GM12878 (cell line): ENCODE results near the gene MGAT2. TPM values are rescaled to one million over a fixed set of nuclear protein-coding genes. Genes with fewer than 3 reads are reported as not detected.

Experiments used
- ASH2L ChIP-seq: fragments of 300-600, 200-600 bp; sonication (generic); IDR thresholded peaks from 2 replicates; pipeline ENCODE4 v1.6.1; 2017; ENCODE audit warnings: low read depth, mild to moderate bottlenecking, borderline replicate concordance
- ATF7 ChIP-seq: fragments of 450-650 bp; IDR thresholded peaks from 2 replicates; pipeline ENCODE4 v1.6.1; 2016; ENCODE audit warnings: low read depth, mild to moderate bottlenecking
- CHD2 ChIP-seq: IDR thresholded peaks from 2 replicates; pipeline ENCODE4 v1.6.1; 2011; ENCODE audit warnings: low read depth, low read length, improper control_type of control experiment, borderline replicate concordance
- CHD4 ChIP-seq: fragments of 200-600 bp; sonication (generic); IDR thresholded peaks from 2 replicates; pipeline ENCODE4 v1.6.1; 2016; ENCODE audit warnings: mild to moderate bottlenecking
- EED ChIP-seq: sonication (generic); IDR thresholded peaks from 2 replicates; pipeline ENCODE4 v1.6.1; 2016; ENCODE audit warnings: antibody characterized with exemption, low read depth
- FOXK2 ChIP-seq: fragments of 450-650 bp; IDR thresholded peaks from 2 replicates; pipeline ENCODE4 v1.6.1; 2017; ENCODE audit warnings: mild to moderate bottlenecking, moderate library complexity
- IRF4 ChIP-seq: IDR thresholded peaks from 2 replicates; pipeline ENCODE4 v1.6.1; 2011; ENCODE audit warnings: low read depth, low read length
- NR2C2 ChIP-seq: IDR thresholded peaks from 2 replicates; pipeline ENCODE4 v1.6.1; 2011; ENCODE audit warnings: borderline replicate concordance, low read depth; ENCODE audit not compliant: control insufficient read depth, insufficient read length
- POLR2AphosphoS2 ChIP-seq: IDR thresholded peaks from 2 replicates; pipeline ENCODE4 v1.6.1; 2011; ENCODE audit warnings: low read depth, mild to moderate bottlenecking, low read length, improper control_type of control experiment, moderate library complexity
- POU2F2 ChIP-seq: IDR thresholded peaks from 3 replicates; pipeline ENCODE4 v1.6.1; 2011; ENCODE audit warnings: low read depth, mild to moderate bottlenecking, low read length, borderline replicate concordance
- SIX5 ChIP-seq: IDR thresholded peaks from 2 replicates; pipeline ENCODE4 v1.6.1; 2011; ENCODE audit warnings: mild to moderate bottlenecking, low read depth, low read length, moderate library complexity; ENCODE audit not compliant: severe bottlenecking
- SRF ChIP-seq, 2 experiments: IDR thresholded peaks; 2 replicates each; pipeline ENCODE4 v1.6.1; 2011; ENCODE audit warnings: low read depth in 2 of 2, low read length in 2 of 2, mild to moderate bottlenecking in 1 of 2, moderate library complexity in 1 of 2
- SUPT20H ChIP-seq: IDR thresholded peaks from 2 replicates; pipeline ENCODE4 v1.6.1; 2011; ENCODE audit warnings: low read depth, mild to moderate bottlenecking, low read length, moderate library complexity, borderline replicate concordance; ENCODE audit not compliant: control insufficient read depth
- ZBTB40 ChIP-seq: fragments of 450-650 bp; IDR thresholded peaks from 2 replicates; pipeline ENCODE4 v1.6.1; 2016; ENCODE audit warnings: mild to moderate bottlenecking, moderate library complexity, borderline replicate concordance
- ZNF687 ChIP-seq: fragments of 450-650 bp; IDR thresholded peaks from 2 replicates; pipeline ENCODE4 v1.6.1; 2017; ENCODE audit warnings: mild to moderate bottlenecking, moderate library complexity
- polyA plus RNA-seq, 11 experiments: library from polyadenylated mRNA; depleted of rRNA in 4 of 11; unstranded in 6 of 11; stranded (reverse) in 5 of 11; fragments of >200 nt; fragmentation: Nextera tagmentation in 4 of 11; fragmentation: Illumina TruSeq in 1 of 11; extraction: Ambion mirVana in 4 of 11; extraction: Trizol in 1 of 11; gene quantifications; 1 replicate in 1 of 11; 2 replicates in 10 of 11; pipeline versions ENCODE4 v1.2.1 to v1.2.3, GENCODE V29; 2011 to 2016; ENCODE audit warnings: inconsistent platforms in 2 of 11, missing spikeins in 2 of 11, low read depth in 1 of 11
- total RNA-seq, 4 experiments: library from RNA; depleted of rRNA in 3 of 4; stranded (reverse); fragments of >200 nt in 3 of 4; fragmentation: Illumina TruSeq in 1 of 4; extraction: Trizol in 1 of 4; gene quantifications; 2 replicates each; pipeline versions ENCODE4 v1.2.1 to v1.2.3, GENCODE V29; 2013 to 2021
- TF ChIP-seq, protein P1 (sequence below): fragments of 450-650 bp; formaldehyde crosslinking; IDR thresholded peaks from 2 replicates; pipeline ENCODE4 v1.5.0; 2022; ENCODE audit warnings: mild to moderate bottlenecking, missing genetic modification characterization

Gene MGAT2
- total and polyA plus RNA-seq, 10 of the 15 experiments (the other 5 are each of a cell fraction or from before 2014, with no cell fraction given): 0.03 to 51.8 (median 38.0) TPM; not detected in 1

DNA sequence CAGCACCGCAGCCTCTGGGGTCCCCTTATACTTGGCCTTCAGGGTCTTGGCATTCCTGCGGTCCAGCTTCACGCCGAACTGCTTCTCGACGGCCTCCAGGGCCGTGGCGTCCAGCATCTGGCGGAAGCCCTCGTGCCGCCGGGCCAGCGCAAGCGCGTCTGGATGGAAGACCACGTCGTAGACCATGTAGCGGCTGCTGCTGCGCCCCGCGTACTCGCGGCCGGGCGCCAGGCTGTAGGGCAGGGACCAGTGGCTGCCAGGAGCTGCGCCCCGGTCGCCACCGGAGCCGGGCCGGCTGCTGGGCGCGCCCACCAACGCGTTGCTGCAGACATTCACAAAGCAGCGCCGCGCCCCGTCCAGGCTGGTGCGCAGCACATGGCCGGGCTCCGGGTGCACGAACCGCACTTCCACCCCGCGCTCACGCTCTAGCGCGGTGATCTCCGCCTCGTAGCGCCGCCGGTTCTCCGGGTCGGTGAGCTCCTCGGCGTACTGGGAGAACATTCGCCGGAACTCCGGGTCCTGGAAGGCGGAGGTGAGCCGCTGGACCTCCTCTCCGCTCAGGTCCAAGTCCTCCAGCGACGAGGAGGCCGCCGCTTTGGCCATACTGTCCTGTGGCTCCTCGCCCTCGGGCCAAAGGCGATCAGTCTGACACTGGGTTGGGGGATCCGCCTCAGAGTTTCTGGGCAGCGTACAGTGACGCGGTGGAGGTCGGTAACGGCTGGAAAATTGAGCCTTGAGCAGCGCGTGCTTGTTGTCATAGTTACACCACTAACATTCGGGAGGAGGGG lies 14.1 kb downstream of the MGAT2 start, which contains the start of gene DNAAF2 (continued):
- TF ChIP-seq IRF4: no peak
- TF ChIP-seq POLR2AphosphoS2: no peak
- no peak for TF ChIP-seq SUPT20H
- TF ChIP-seq ZBTB40: 0 out of 2 replicates have a peak, but pooled peaks have one; percentile 40
- TF ChIP-seq NR2C2: no peak
- TF ChIP-seq, protein P1, sequence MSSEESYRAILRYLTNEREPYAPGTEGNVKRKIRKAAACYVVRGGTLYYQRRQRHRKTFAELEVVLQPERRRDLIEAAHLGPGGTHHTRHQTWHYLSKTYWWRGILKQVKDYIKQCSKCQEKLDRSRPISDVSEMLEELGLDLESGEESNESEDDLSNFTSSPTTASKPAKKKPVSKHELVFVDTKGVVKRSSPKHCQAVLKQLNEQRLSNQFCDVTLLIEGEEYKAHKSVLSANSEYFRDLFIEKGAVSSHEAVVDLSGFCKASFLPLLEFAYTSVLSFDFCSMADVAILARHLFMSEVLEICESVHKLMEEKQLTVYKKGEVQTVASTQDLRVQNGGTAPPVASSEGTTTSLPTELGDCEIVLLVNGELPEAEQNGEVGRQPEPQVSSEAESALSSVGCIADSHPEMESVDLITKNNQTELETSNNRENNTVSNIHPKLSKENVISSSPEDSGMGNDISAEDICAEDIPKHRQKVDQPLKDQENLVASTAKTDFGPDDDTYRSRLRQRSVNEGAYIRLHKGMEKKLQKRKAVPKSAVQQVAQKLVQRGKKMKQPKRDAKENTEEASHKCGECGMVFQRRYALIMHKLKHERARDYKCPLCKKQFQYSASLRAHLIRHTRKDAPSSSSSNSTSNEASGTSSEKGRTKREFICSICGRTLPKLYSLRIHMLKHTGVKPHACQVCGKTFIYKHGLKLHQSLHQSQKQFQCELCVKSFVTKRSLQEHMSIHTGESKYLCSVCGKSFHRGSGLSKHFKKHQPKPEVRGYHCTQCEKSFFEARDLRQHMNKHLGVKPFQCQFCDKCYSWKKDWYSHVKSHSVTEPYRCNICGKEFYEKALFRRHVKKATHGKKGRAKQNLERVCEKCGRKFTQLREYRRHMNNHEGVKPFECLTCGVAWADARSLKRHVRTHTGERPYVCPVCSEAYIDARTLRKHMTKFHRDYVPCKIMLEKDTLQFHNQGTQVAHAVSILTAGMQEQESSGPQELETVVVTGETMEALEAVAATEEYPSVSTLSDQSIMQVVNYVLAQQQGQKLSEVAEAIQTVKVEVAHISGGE (CRISPR knock-in tag): no peak
- TF ChIP-seq SIX5: no peak
- no peak for TF ChIP-seq ASH2L
- no peak for TF ChIP-seq FOXK2
- 0 out of 3 replicates have a peak, but pooled peaks have one; percentile 1 for TF ChIP-seq POU2F2
- TF ChIP-seq EED: no peak
- TF ChIP-seq ATF7: no peak
- TF ChIP-seq ZNF687: peak; percentile 47; the same call in 1 of the 2 replicates
- TF ChIP-seq SRF (IDR thresholded peaks at IDR 0.05; ENCODE audit: low read depth in 2 of 2, low read length in 2 of 2): no peak
- TF ChIP-seq CHD4: no peak
- no peak for TF ChIP-seq CHD2
